ENCODE measurements around the gene GPR162.
A peak's percentile ranks its signal among the peaks of the same experiment; 100 is the strongest.
"Not testable (repeated sequence)": the region's sequence is repeated elsewhere in the genome, so short reads cannot be mapped to it uniquely, and the experiment has no call there.

GPR162 gene

GRCh38 chr12:6855322-6855721 lies 33.7 kb downstream of the GPR162 start:
- no peak for DNase-seq (ENCODE audit: low read depth, low spot score)

- DNase-seq (ENCODE audit: low read depth, low spot score) = no peak
Observed at GRCh38 chr12:6858799-6859198, 37.2 kb downstream of the GPR162 start.

- no peak for DNase-seq (ENCODE audit: low read depth, low spot score)
Observed at GRCh38 chr12:6860116-6860515, 38.5 kb downstream of the GPR162 start.

- no peak for DNase-seq (ENCODE audit: low read depth, low spot score)
Observed at GRCh38 chr12:6860942-6861341, 39.3 kb downstream of the GPR162 start.

- no peak for DNase-seq (ENCODE audit: low read depth, low spot score)
Observed at GRCh38 chr12:6861391-6861790, 39.8 kb downstream of the GPR162 start.

GRCh38 chr12:6863033-6863432 lies 41.4 kb downstream of the GPR162 start:
- no peak for DNase-seq (ENCODE audit: low read depth, low spot score)

- peak; percentile 55 for DNase-seq (ENCODE audit: low read depth, low spot score)
Observed at GRCh38 chr12:6863586-6864321, 42.1 kb downstream of the GPR162 start.

GRCh38 chr12:6865307-6865706 lies 43.7 kb downstream of the GPR162 start:
- DNase-seq (ENCODE audit: low read depth, low spot score) = not testable (repeated sequence)

GRCh38 chr12:6866163-6866919 lies 44.7 kb downstream of the GPR162 start:
- no peak for DNase-seq (ENCODE audit: low read depth, low spot score)

GRCh38 chr12:6866920-6867412 lies 45.3 kb downstream of the GPR162 start:
- DNase-seq (ENCODE audit: low read depth, low spot score) = no peak

GRCh38 chr12:6867413-6868210 lies 46.0 kb downstream of the GPR162 start, which contains the start of gene TPI1:
Gene TPI1, plus strand, starts transcription at chr12:6867531. Its CDS starts 36 bp downstream, at chr12:6867567.
- DNase-seq (ENCODE audit: low read depth, low spot score) = peak; percentile 93

GRCh38 chr12:6868211-6869048 lies 46.8 kb downstream of the GPR162 start:
- DNase-seq (ENCODE audit: low read depth, low spot score) = peak; percentile 39

GRCh38 chr12:6869049-6870021 lies 47.7 kb downstream of the GPR162 start:
- peak; percentile 88 for DNase-seq (ENCODE audit: low read depth, low spot score)

GRCh38 chr12:6870304-6870703 lies 48.7 kb downstream of the GPR162 start:
- DNase-seq (ENCODE audit: low read depth, low spot score) = not testable (repeated sequence)

- DNase-seq (ENCODE audit: low read depth, low spot score) = no peak
Observed at GRCh38 chr12:6871052-6871957, 49.7 kb downstream of the GPR162 start.

GRCh38 chr12:6872073-6873048 lies 50.7 kb downstream of the GPR162 start:
- DNase-seq (ENCODE audit: low read depth, low spot score) = peak; percentile 93

Measured in astrocyte of the hippocampus (primary cell).